Hematopoietic multipotent progenitor cell treated with erythropoietin and hydrocortisone succinate and interleukin-3 and kit ligand, for 6 days (in vitro differentiated cells): Measurements from ENCODE around the gene NFIC.

Experiments
- DNase-seq: peaks from one replicate; pipeline ENCODE4 v3.0.0-alpha.2; 2015

NFIC gene

GRCh38 chr19:3471954-3472655 is 105.7 kb downstream of the NFIC start:
- peak; percentile 41 for DNase-seq

- no peak for DNase-seq
Observed at GRCh38 chr19:3474010-3474409, 107.6 kb downstream of the NFIC start.

- DNase-seq, result no peak
Observed at GRCh38 chr19:3474614-3475013, 108.2 kb downstream of the NFIC start.

GRCh38 chr19:3475449-3475848 is 109.1 kb downstream of the NFIC start:
- DNase-seq, result no peak

GRCh38 chr19:3476830-3477229 is 110.4 kb downstream of the NFIC start:
- no peak for DNase-seq

- DNase-seq, result no peak
Observed at GRCh38 chr19:3477506-3477905, 111.1 kb downstream of the NFIC start.

GRCh38 chr19:3477951-3478350 is 111.6 kb downstream of the NFIC start:
- DNase-seq, result no peak

- peak; percentile 64 for DNase-seq
Observed at GRCh38 chr19:3478409-3479176, 112.2 kb downstream of the NFIC start.

- peak; percentile 95 for DNase-seq
Observed at GRCh38 chr19:3479177-3479833, 112.9 kb downstream of the NFIC start.

GRCh38 chr19:3479834-3480215 is 113.4 kb downstream of the NFIC start:
- DNase-seq, result peak; percentile 72

GRCh38 chr19:3480383-3481091 is 114.2 kb downstream of the NFIC start, which contains the start of gene SMIM24:
Gene SMIM24, minus strand, starts transcription at chr19:3480525. Its CDS starts 62 bp downstream, at chr19:3480463.
- DNase-seq, result peak; percentile 43

GRCh38 chr19:3481241-3482090 is 115.1 kb downstream of the NFIC start:
- DNase-seq, result no peak

GRCh38 chr19:3482507-3483225 is 116.3 kb downstream of the NFIC start:
- no peak for DNase-seq

- DNase-seq, result no peak
Observed at GRCh38 chr19:3483226-3483628, 116.8 kb downstream of the NFIC start, which contains the start of gene SMIM44. Gene SMIM44, minus strand, starts transcription at chr19:3483441. Its CDS starts 38 bp downstream, at chr19:3483403.

- no peak for DNase-seq
Observed at GRCh38 chr19:3491396-3492119, 125.2 kb downstream of the NFIC start.

GRCh38 chr19:3492131-3492839 is 125.9 kb downstream of the NFIC start:
- DNase-seq, result no peak

- no peak for DNase-seq
Observed at GRCh38 chr19:3492919-3493318, 126.5 kb downstream of the NFIC start.

GRCh38 chr19:3493651-3494050 is 127.3 kb downstream of the NFIC start:
- no peak for DNase-seq

- DNase-seq, result peak; percentile 51
Observed at GRCh38 chr19:3494051-3494450, 127.7 kb downstream of the NFIC start.

GRCh38 chr19:3494559-3494958 is 128.2 kb downstream of the NFIC start:
- DNase-seq, result no peak
